GM18858 (cell line): Measurements from ENCODE around the gene GPR42.

ENCODE experiments used
- ATAC-seq: cut with Tn5 transposase; IDR thresholded peaks from one replicate; pipeline ENCODE4 v1.9.1; 2021; ENCODE audit not compliant: unreplicated experiment

Gene GPR42

GRCh38 chr19:35370722-35371121 lies at the start of gene GPR42:
TSS of gene GPR42 (plus strand) at chr19:35371068. CDS start at chr19:35371360, 292 bp downstream.
- ATAC-seq = no peak

GRCh38 chr19:35321291-35321690 lies 49.6 kb upstream of the GPR42 start:
- ATAC-seq = no peak

- no peak for ATAC-seq
These were observed 48.9 kb upstream of the GPR42 start for GRCh38 chr19:35322014-35322413.

GRCh38 chr19:35327642-35328041 lies 43.2 kb upstream of the GPR42 start:
- no peak for ATAC-seq

GRCh38 chr19:35328851-35329285 lies 42.0 kb upstream of the GPR42 start, which contains the start of gene CD22:
TSS of gene CD22 (plus strand) at chr19:35329187. CDS start at chr19:35332041, 2,854 bp downstream.
- ATAC-seq = no peak

- ATAC-seq = no peak
These were observed 41.5 kb upstream of the GPR42 start for GRCh38 chr19:35329323-35329722.

GRCh38 chr19:35330475-35330874 lies 40.4 kb upstream of the GPR42 start:
- no peak for ATAC-seq

- no peak for ATAC-seq
These were observed 39.2 kb upstream of the GPR42 start for GRCh38 chr19:35331551-35332214.

- no peak for ATAC-seq
These were observed 38.1 kb upstream of the GPR42 start for GRCh38 chr19:35332817-35333216.

GRCh38 chr19:35334144-35334753 lies 36.6 kb upstream of the GPR42 start:
- no peak for ATAC-seq

GRCh38 chr19:35336166-35336955 lies 34.5 kb upstream of the GPR42 start:
- no peak for ATAC-seq

GRCh38 chr19:35337097-35337983 lies 33.5 kb upstream of the GPR42 start:
- ATAC-seq = no peak

GRCh38 chr19:35337984-35338296 lies 32.9 kb upstream of the GPR42 start:
- no peak for ATAC-seq

- ATAC-seq = no peak
These were observed 30.4 kb upstream of the GPR42 start for GRCh38 chr19:35340431-35340830.

GRCh38 chr19:35341006-35341405 lies 29.9 kb upstream of the GPR42 start:
- ATAC-seq = no peak

- ATAC-seq = no peak
These were observed 29.2 kb upstream of the GPR42 start for GRCh38 chr19:35341565-35342225.

- ATAC-seq = no peak
These were observed 28.4 kb upstream of the GPR42 start for GRCh38 chr19:35342430-35342829.

- no peak for ATAC-seq
These were observed 26.3 kb upstream of the GPR42 start for GRCh38 chr19:35344511-35345031.

GRCh38 chr19:35345671-35346111 lies 25.2 kb upstream of the GPR42 start:
- ATAC-seq = no peak
